Lower leg skin (tissue), 4 donors: Measurements from ENCODE around the gene PML. TPM values are rescaled to one million over a fixed set of nuclear protein-coding genes. Genes with fewer than 3 reads are reported as not detected.
A peak's percentile ranks its signal among the peaks of the same experiment; 100 is the strongest.

ENCODE experiments used
- DNase-seq, 2 donors: peaks; one replicate each; pipeline ENCODE4 v3.0.0-alpha.2; 2019; ENCODE audit warnings: low spot score in 2 of 2
- H3K4me3 ChIP-seq: fragments of 200-600 bp; sonication (generic); 2 replicates; pipeline ENCODE4 v1.5.1; 2017; ENCODE audit warnings: mild to moderate bottlenecking, low read depth; ENCODE audit not compliant: poor library complexity, severe bottlenecking
- POLR2A ChIP-seq, 2 donors: fragments of 450-650 bp; IDR thresholded peaks; one replicate each; pipeline ENCODE4 v1.6.1; 2016 to 2017; ENCODE audit warnings: antibody characterized with exemption in 2 of 2, mild to moderate bottlenecking in 1 of 2, moderate library complexity in 1 of 2
- WGBS, 2 donors: methylation state at CpG; one replicate each; pipeline ENCODE4 v1.1.5; 2018; 5-methylcytosine and 5-hydroxymethylcytosine counted together
- intact Hi-C: fragments of 100-400 bp; cut with DNase I; formaldehyde crosslinking; loops from one replicate; pipeline ENCODE4 v1.15.0; 2023; ENCODE audit warnings: low total_unique reads
- total RNA-seq, 4 donors: library from RNA; depleted of rRNA; stranded (reverse); fragments of >200 nt; gene quantifications; one replicate each; pipeline ENCODE4 v1.1.0, GENCODE V29; 2016
- TF ChIP-seq, protein P1 (sequence below), 3 donors: fragments of 450-650 bp; IDR thresholded peaks; one replicate each; pipeline ENCODE4 v1.5.1; 2016; ENCODE audit warnings: antibody characterized with exemption in 3 of 3, mild to moderate bottlenecking in 3 of 3, moderate library complexity in 2 of 3

The PML gene
- total RNA-seq, 4 donors from 2014 or later = 48.5 to 73.7 (median 60.3) TPM

DNA sequence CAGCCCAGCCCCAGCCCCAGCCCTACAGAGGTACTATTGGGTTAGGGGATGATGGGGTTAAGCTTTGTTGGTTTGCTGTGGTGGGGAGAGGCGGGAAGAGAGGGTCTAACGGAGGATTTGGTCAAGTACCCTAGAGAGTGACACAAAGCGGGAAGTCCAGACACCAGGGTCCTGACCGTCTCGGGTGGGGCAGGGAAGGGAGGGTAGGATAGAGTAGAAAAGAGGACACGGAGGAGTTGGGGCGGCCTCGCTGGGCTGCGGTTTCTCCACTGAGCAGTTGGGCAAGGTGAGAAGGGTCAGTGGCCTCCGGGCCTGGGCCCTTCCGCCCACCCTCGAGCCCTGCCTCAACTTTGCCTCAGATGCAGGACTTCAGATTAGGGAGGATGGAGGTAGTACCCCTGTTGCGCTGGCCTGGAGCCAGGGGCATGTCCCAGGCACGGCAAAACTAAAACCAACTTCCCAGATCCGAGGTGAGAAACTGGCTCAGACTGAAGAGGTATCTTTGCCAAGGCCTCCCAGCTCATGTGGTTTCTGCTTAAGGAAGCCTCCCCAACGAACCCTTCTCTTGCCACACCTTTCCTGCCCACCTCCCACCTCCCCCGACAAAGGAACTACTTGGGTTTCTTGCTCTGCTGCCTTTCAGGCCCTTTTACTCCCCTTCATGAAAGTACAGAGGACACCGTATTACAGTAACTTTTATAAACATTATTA lies 551 bp downstream of the PML start:
- peak in 1 of 2 donors; percentile 89 for DNase-seq
- intact Hi-C loops = no loop called here
- TF ChIP-seq, protein P1, sequence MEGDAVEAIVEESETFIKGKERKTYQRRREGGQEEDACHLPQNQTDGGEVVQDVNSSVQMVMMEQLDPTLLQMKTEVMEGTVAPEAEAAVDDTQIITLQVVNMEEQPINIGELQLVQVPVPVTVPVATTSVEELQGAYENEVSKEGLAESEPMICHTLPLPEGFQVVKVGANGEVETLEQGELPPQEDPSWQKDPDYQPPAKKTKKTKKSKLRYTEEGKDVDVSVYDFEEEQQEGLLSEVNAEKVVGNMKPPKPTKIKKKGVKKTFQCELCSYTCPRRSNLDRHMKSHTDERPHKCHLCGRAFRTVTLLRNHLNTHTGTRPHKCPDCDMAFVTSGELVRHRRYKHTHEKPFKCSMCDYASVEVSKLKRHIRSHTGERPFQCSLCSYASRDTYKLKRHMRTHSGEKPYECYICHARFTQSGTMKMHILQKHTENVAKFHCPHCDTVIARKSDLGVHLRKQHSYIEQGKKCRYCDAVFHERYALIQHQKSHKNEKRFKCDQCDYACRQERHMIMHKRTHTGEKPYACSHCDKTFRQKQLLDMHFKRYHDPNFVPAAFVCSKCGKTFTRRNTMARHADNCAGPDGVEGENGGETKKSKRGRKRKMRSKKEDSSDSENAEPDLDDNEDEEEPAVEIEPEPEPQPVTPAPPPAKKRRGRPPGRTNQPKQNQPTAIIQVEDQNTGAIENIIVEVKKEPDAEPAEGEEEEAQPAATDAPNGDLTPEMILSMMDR (IDR thresholded peaks at IDR 0.05) = no peak
- TF ChIP-seq POLR2A (IDR thresholded peaks at IDR 0.05) = no peak
- H3K4me3 ChIP-seq = peak overlapping the region; percentile 92
- 0 to 1% methylated on average over 18 of the region's 18 CpGs for WGBS, 2 donors

DNA sequence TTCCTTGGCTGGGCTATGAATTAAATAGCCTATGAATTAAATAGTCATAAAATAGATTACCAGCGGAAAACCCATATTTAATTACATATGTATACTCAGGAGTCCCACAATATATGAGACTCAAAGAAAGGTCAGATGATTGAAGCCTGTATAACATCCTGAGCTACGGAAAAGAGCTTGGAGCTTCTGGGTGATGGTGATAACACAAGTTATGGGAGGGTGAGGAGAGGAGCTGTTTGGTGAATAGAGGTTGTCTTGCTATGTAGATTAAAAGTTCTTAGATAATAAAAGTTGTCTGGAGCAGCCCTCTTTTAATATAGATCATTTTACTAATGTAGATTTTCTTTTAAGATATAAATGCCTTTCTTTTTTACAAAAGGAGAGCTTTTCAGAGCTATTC lies 1.8 kb downstream of the PML start:
- whole genome bisulfite sequencing, 2 donors = 17 to 18% methylated on average over 2 of the region's 2 CpGs
- no peak for TF ChIP-seq POLR2A (IDR thresholded peaks at IDR 0.05)
- TF ChIP-seq, protein P1 (IDR thresholded peaks at IDR 0.05) = no peak
- no peak for DNase-seq
- intact Hi-C loops = no loop called here
- H3K4me3 ChIP-seq = no peak overlapping the region

DNA sequence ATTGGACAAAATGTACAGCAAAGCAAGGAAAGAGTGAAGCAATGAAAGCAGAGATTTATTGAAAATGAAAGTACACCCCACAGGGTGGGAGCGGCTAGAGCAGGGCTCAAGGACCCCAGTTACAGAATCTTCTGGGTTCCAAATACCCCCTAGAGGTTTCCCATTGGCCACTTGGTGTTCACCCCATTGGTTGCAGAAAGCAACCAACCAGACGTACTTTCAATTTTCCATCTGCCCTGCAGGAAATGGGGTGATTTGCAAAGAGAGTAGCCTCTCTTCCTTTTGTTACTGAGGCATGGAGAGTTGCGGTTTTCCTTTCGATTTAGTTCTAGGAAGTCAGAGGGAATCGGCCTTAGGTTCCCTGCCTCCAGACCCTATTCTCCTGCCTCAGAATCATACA lies 2.4 kb downstream of the PML start:
- DNase-seq = no peak
- 12 to 16% methylated on average over 5 of the region's 5 CpGs for WGBS, 2 donors
- intact Hi-C loops = no loop called here
- H3K4me3 ChIP-seq = no peak overlapping the region
- TF ChIP-seq, protein P1 (IDR thresholded peaks at IDR 0.05) = no peak
- no peak for TF ChIP-seq POLR2A (IDR thresholded peaks at IDR 0.05)

DNA sequence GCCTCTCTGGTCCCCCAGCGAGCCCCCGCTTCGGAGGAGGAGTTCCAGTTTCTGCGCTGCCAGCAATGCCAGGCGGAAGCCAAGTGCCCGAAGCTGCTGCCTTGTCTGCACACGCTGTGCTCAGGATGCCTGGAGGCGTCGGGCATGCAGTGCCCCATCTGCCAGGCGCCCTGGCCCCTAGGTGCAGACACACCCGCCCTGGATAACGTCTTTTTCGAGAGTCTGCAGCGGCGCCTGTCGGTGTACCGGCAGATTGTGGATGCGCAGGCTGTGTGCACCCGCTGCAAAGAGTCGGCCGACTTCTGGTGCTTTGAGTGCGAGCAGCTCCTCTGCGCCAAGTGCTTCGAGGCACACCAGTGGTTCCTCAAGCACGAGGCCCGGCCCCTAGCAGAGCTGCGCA lies 3.5 kb downstream of the PML start:
- WGBS, 2 donors = 48 to 59% methylated on average over 23 to 27 of the region's 27 CpGs
- intact Hi-C loops = no loop called here
- DNase-seq = peak in 1 of 2 donors; percentile 86
- TF ChIP-seq, protein P1 (IDR thresholded peaks at IDR 0.05) = no peak
- no peak for TF ChIP-seq POLR2A (IDR thresholded peaks at IDR 0.05)
- H3K4me3 ChIP-seq = no peak overlapping the region

DNA sequence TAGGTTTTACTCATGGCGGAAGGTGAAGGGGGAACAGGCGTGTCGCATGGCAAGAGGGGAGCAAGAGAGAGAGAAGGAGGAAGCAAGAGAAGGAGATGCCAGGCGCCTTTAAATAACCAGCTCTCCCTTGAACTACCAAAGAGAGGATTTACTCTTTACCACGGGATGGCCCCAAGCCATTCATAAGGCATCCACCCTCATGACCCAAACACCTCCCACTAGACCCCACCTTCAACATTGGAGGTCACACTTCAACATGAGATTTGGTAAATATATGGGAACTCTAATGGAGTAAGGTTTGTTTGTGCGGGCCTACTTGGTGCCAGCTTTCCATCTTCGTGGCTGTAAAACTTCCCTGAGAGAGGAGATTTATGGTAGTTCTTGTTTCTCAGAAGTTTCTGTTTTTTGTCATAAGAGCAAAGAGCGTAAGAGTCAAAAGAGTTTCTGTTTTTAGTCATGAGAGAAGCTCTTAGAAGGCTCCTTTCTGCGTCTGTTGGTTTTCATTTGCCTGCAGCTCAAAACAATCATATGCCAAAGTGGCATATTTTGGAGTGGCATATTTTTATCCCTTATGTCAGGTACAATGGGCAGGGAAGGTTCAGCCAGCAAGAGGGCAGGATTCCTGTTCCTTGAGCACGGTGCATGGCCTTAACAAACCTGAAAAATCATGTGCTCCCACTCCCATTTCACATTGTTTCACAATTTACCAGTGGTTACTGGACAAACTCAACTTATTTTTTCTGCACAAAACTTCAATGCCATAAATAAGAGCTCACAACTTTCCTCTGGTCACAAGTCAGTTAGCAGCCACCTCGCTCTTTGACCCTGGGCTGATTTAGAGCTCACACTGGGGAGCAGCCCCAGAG lies 12.5 kb downstream of the PML start:
- intact Hi-C loops = no loop called here
- TF ChIP-seq, protein P1 (IDR thresholded peaks at IDR 0.05) = no peak
- TF ChIP-seq POLR2A (IDR thresholded peaks at IDR 0.05) = no peak
- 76 to 79% methylated on average over 11 of the region's 11 CpGs for WGBS, 2 donors
- peak in 1 of 2 donors; percentile 64 for DNase-seq
- no peak overlapping the region for H3K4me3 ChIP-seq
